SU-DHL-6 (cell line): ENCODE results near the gene TRIP11.

Source experiments
- H2AFZ ChIP-seq: fragments of 200-600 bp; sonication (generic); 2 replicates; pipeline ENCODE4 v1.6.1; 2014; ENCODE audit warnings: low read depth, mild to moderate bottlenecking, moderate library complexity, mixed read lengths, antibody characterized with exemption, low read length; ENCODE audit not compliant: severe bottlenecking
- H3F3A ChIP-seq: fragments of 200-600 bp; shearing (Covaris generic); 2 replicates; pipeline ENCODE4 v1.6.0; 2016; ENCODE audit warnings: antibody characterized with exemption, mild to moderate bottlenecking; ENCODE audit not compliant: insufficient read depth
- H3K27ac ChIP-seq: fragments of 200-600 bp; sonication (generic); 2 replicates; pipeline ENCODE4 v1.5.1; 2016; ENCODE audit warnings: low read depth, mild to moderate bottlenecking, low read length, moderate library complexity, mixed read lengths
- H3K27me3 ChIP-seq: fragments of 200-600 bp; sonication (generic), shearing (Covaris generic); 2 replicates; pipeline ENCODE4 v1.6.0; 2014; ENCODE audit warnings: mild to moderate bottlenecking, low read length
- H3K36me3 ChIP-seq: fragments of 200-600 bp; sonication (generic); 2 replicates; pipeline ENCODE4 v1.6.1; 2014; ENCODE audit warnings: mild to moderate bottlenecking, low read length, mixed read lengths
- H3K4me2 ChIP-seq: fragments of 300-600, 200-600 bp; shearing (Covaris generic), sonication (generic); 2 replicates; pipeline ENCODE4 v1.6.0; 2014; ENCODE audit warnings: low read length, low read depth, mild to moderate bottlenecking; ENCODE audit not compliant: poor library complexity, severe bottlenecking
- H3K4me3 ChIP-seq: fragments of 200-600 bp; sonication (generic); 2 replicates; pipeline ENCODE4 v1.5.1; 2014; ENCODE audit warnings: antibody characterized with exemption, low read length, mild to moderate bottlenecking, mixed read lengths; ENCODE audit not compliant: insufficient read depth, poor library complexity, severe bottlenecking
- H3K79me2 ChIP-seq: fragments of 200-600 bp; sonication (generic); 2 replicates; pipeline ENCODE4 v1.6.1; 2014; ENCODE audit warnings: mild to moderate bottlenecking, low read length, moderate library complexity; ENCODE audit not compliant: insufficient read depth
- H3K9ac ChIP-seq: fragments of 200-600 bp; sonication (generic); 2 replicates; pipeline ENCODE4 v1.7.0; 2014; ENCODE audit warnings: mild to moderate bottlenecking, low read length
- H3K9me2 ChIP-seq: fragments of 200-600 bp; sonication (generic); replicated peaks from 2 replicates; pipeline ENCODE4 v1.6.1; 2014; ENCODE audit warnings: low read length; ENCODE audit not compliant: insufficient read depth
- H3K9me3 ChIP-seq: fragments of 200-600 bp; sonication (generic); 2 replicates; pipeline ENCODE4 v1.6.1; 2014; ENCODE audit warnings: low read length, mixed read lengths; ENCODE audit not compliant: insufficient read depth
- H4K20me1 ChIP-seq: fragments of 200-600 bp; sonication (generic); 2 replicates; pipeline ENCODE4 v1.6.1; 2014; ENCODE audit warnings: low read depth, mild to moderate bottlenecking, antibody characterized with exemption, low read length, moderate library complexity, mixed read lengths
- CTCF ChIP-seq: fragments of 200-600 bp; sonication (generic); IDR thresholded peaks from one replicate; pipeline ENCODE4 v1.5.1; 2017; ENCODE audit warnings: antibody characterized with exemption, mild to moderate bottlenecking, low read length, moderate library complexity; ENCODE audit not compliant: insufficient read depth, poor library complexity, severe bottlenecking
- EZH2phosphoT487 ChIP-seq: fragments of 200-600 bp; sonication (generic), shearing (Covaris generic); conservative IDR thresholded peaks from 2 replicates; pipeline ENCODE4 v1.6.1; 2018; ENCODE audit warnings: mild to moderate bottlenecking, antibody characterized with exemption, low read length, moderate library complexity, mixed read lengths

TRIP11 gene

GRCh38 chr14:91942946-91943345 is 96.9 kb downstream of the TRIP11 start:
- Histone ChIP-seq H3K79me2 (no peaks in the 10 kb centered on the region), H3K27ac (no peak overlapping the region), H3K4me2 (no peak overlapping the region), H3K9me3 (no peaks in the 10 kb centered on the region), H3F3A (no peaks in the 10 kb centered on the region), H3K9ac (no peak overlapping the region), H2AFZ (no peak overlapping the region), H3K4me3 (no peak overlapping the region), H3K27me3 (no peaks in the 10 kb centered on the region), H3K9me2 (no peaks in the 10 kb centered on the region), H4K20me1 (no peaks in the 10 kb centered on the region), H3K36me3 (no peaks in the 10 kb centered on the region)
- TF ChIP-seq EZH2phosphoT487 (no peak), CTCF (no peak)

- no peak overlapping the region for H3K4me3 ChIP-seq
- H3K9me2 ChIP-seq: no peaks in the 10 kb centered on the region
- no peaks in the 10 kb centered on the region for H3F3A ChIP-seq
- no peaks in the 10 kb centered on the region for H3K79me2 ChIP-seq
- no peaks in the 10 kb centered on the region for H4K20me1 ChIP-seq
- H3K36me3 ChIP-seq: no peaks in the 10 kb centered on the region
- TF ChIP-seq CTCF (no peak), EZH2phosphoT487 (no peak)
- H3K9ac ChIP-seq: no peak overlapping the region
- no peaks in the 10 kb centered on the region for H3K27me3 ChIP-seq
- H3K4me2 ChIP-seq: no peak overlapping the region
- H3K27ac ChIP-seq: no peak overlapping the region
- H3K9me3 ChIP-seq: no peaks in the 10 kb centered on the region
- H2AFZ ChIP-seq: no peak overlapping the region
Measured at GRCh38 chr14:91942128-91942527, 97.7 kb downstream of the TRIP11 start.

GRCh38 chr14:91940209-91940608 is 99.7 kb downstream of the TRIP11 start:
- H3K9me2 ChIP-seq: no peaks in the 10 kb centered on the region

More at GRCh38 chr14:91940209-91940608, 99.7 kb downstream of the TRIP11 start:
- Histone ChIP-seq H2AFZ (no peak overlapping the region), H3K27me3 (no peaks in the 10 kb centered on the region), H3K79me2 (no peaks in the 10 kb centered on the region), H3K9ac (no peak overlapping the region), H3K9me3 (no peaks in the 10 kb centered on the region), H4K20me1 (no peaks in the 10 kb centered on the region), H3K36me3 (no peaks in the 10 kb centered on the region), H3K27ac (no peak overlapping the region), H3F3A (no peaks in the 10 kb centered on the region), H3K4me3 (no peak overlapping the region), H3K4me2 (no peak overlapping the region)
- TF ChIP-seq EZH2phosphoT487: no peak
- TF ChIP-seq CTCF: no peak
